GM04503 (cell line): ENCODE data around the gene SPPL2B.

Experiments used
- DNase-seq: peaks from one replicate; pipeline ENCODE4 v3.0.0-alpha.2; 2012; ENCODE audit warnings: low read depth

The SPPL2B gene

GRCh38 chr19:2355168-2356035 is 26.9 kb downstream of the SPPL2B start:
- DNase-seq = peak; percentile 54

DNA sequence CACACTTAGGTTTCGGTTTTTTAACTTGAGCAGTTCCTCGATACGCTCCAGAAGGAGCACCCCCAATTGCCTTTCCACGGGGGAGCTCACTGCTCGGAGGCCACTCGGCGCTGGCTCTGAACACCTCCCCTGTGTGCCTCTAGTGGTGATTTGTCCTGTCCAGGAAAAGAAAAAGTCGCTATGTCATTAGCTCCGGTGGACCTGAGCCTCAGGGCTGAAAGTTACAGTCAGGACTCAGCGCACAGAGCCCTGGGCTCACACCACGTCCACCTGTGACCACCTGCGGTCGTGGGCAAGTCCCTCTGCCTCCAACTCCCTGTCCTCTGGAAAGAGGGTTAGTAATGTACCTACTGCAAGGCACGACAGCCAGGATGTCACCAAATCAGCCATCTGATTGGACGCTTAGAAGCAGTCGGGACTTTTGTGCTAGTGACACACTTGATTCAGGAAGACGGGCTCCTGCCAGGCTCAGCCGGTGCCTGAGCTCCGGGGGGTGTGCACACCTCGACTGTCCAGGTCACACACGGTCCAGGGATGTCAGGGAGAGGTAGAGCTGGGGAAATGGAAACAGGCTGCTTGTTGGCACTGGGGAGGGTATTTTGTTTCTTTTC is 27.7 kb downstream of the SPPL2B start:
- DNase-seq = no peak

DNA sequence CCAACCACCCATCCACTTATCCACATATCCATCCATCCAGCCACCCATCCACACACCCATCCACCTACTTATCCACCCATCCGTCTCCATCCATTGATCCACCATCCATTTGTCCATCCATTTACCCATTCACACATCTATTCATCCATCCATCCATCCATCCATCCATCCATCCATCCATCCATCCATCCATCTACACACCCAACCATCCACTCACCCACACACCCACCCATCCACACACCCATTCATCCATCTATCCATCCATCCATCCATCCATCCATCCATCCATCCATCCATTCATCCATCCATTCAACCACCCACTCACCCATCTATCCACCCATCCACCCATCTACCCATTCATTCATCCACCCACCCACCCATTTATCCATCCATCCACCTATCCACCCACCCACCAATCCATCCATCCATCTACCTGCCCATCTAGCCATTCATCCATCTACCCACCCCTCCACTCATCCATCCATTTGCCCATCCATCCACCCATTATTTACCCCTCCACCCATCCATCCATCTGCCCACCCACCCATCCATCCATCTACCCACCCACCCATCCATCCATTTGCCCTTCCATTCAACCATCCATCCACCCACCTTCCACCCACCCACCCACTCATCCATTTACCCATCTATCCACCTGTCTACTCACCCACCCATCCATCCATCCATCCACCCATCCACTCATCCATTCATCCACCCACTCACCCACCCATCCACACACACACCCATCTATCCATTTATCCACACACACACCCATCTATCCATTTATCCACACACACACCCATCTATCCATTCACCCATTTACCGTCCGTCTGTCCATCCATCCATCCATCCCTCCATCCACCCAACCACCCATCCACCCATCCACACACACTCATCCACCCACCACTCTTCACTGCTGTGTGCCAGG is 29.1 kb downstream of the SPPL2B start:
- no peak for DNase-seq

GRCh38 chr19:2358548-2359173 is 30.2 kb downstream of the SPPL2B start:
- no peak for DNase-seq

DNA sequence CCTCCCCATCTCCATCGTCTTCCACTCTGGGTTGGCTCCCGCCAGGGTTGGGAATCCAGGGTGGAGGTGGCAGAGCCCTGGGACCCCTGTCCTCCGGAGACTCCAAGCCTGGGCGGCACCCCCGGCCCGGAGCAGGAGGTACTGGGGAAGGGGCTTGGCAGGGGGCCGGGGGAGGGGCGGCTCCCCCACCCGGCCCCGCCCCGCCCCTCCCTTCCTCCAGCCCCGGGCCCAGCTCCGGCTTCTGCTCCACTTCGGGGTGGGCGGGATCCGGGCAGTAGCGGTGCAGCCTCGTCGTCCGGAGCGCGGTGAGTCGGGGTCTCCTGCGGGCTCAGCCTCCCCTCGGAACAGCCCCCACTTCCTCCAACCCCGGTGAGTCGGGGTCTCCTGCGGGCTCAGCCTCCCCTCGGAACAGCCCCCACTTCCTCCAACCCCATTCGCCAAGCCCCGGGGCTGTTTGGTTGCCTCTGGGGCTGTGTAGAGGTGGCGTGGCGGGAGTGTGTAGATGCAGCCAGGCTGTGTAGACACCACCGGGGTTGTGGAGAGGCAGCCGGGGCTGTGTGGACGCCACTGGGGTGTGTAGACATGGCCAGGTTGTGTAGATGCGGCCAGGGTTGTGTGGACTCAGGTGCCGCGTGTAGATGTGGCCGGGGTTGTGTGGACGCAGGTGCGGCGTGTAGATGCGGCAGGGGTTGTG is 31.7 kb downstream of the SPPL2B start, which contains the start of gene TMPRSS9:
Gene TMPRSS9 (plus strand): TSS at position 274 of the 694 bp plus-strand sequence. CDS start 29,521 bp downstream, outside the sequence.
- DNase-seq = no peak

DNA sequence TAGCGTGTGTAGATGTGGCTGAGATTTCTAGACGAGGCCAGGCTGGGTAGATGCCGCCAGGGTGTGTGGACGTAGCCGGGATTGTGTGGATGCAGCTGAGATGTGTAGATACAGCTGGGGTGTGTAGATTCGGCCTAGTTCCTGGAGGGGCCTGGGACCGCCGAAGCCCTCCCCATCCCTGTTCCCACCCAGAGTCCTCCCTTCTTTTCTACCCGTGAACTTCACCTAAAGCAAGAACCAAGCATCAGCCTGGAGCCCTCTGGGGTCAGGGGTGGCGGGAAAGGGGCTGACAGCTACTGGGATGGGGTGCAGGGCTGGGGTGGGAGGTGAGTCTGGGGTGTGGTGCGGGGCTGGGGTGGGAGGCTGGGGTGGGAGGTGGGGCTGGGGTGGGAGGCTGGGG is 32.3 kb downstream of the SPPL2B start:
- no peak for DNase-seq

DNA sequence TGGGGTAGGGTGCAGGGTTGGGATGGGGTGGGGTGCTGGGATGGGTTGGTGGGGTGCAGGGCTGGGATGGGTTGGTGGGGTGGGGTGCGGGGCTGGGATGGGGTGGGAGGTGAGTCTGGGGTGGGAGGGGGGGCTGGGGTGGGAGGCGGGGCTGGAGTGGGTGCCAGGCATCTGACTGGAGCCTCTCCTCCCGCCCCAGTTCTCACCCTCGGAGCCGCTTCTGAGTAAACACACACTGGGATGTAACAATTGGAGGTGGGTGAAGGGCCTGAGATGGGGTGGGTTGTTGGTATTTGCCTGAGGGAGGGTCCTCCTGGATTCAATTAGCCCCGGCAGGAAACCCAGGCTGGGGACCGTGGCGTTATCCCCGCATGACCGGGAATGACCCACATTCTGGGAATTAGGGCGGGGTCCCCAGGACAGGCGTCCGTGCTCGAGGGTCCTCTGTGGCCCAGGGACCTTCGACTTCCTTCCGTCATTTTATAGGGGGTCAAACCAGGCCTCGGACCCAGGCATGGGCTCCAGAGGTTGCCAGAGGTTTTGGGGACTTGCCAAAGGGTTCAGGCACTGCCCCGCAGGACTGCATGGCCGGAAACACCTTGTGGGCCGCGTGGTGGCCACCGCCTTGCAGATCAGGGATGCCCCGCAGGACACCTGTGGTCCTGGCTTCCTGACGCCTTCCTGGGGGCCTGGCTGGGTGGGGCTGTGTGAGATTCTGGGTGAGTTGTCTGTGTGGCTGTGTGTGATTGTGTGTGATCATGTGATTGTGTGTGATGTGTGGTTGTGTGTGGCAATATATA is 33.0 kb downstream of the SPPL2B start:
- DNase-seq = no peak

- no peak for DNase-seq
Observed at GRCh38 chr19:2362046-2362969, 33.8 kb downstream of the SPPL2B start.

GRCh38 chr19:2362970-2363300 is 34.5 kb downstream of the SPPL2B start:
- DNase-seq = no peak

DNA sequence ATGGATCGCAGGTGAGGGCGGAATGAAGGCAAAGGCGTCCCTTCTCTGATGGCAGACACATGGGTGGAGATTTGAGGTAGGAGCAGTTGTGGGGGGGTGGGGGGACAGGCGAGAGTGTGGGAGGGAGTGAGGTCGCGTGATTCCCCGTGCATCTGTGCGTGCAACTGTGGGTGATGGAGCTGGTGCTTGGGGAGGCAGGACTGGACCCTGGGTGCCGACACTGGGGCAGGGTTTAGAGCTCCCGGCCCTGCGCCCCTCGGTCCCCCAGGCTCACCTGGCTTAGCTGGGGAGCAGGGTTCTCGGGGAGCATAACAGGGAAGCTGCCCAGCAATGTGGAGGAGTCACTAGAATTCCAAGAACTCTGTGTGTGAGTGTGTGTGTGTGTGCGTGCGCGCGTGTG is 34.9 kb downstream of the SPPL2B start:
- no peak for DNase-seq

DNA sequence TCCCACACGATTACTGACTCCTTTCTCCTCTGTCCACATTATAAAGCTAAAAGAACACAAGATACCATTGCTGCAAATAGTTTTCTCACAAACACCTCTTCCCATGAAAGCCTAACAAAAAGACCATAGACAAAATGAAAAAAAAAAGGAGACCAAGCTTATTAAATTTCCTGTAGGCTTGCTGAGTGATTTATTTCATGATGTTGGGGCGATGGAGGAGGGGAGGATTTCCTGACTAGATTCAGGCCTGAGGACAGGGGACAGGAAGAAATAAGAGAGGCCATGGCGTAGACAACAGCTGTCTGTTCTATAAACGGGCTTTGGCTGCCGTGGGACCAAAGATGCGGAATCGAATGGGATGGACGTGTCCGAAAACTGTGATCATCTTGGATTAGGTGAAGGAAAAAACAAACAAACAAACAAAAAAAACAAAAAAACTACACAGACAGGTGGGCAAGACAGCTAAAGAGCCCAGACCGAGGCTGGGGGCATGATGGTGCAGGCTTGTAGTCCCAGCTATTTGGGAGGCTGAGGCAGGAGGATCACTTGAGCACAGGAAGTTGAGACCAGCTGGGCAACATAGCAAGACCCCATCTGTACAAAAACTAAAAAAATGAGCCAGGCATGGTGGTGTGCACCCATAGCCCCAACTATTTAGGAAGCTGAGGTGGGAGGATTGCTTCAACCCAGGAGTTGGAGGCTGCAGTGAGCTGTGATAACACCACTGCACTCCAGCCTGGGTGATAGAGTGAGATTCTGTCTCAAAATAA is 36.9 kb downstream of the SPPL2B start:
- DNase-seq = no peak

DNA sequence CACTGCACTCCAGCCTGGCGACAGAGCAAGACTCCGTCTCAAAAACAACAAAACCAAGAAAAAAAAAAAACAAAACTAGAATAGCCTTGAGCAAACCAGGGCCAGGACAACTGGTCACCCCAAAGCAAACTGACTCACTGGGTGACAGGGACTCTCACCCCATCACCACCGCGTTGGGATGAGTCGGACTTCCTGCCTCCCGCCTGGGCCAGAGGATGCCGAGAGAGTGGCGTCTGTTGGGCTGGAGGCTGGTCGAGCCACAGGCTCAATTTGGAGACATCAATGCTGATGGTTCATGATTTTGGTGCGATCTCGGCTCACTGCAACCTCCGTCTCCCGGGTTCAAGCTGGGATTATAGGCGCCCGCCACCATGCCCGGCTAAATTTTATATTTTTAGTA is 43.2 kb downstream of the SPPL2B start:
- DNase-seq = no peak

GRCh38 chr19:2372076-2372612 is 43.7 kb downstream of the SPPL2B start:
- no peak for DNase-seq

GRCh38 chr19:2374808-2375207 is 46.3 kb downstream of the SPPL2B start:
- no peak for DNase-seq

DNA sequence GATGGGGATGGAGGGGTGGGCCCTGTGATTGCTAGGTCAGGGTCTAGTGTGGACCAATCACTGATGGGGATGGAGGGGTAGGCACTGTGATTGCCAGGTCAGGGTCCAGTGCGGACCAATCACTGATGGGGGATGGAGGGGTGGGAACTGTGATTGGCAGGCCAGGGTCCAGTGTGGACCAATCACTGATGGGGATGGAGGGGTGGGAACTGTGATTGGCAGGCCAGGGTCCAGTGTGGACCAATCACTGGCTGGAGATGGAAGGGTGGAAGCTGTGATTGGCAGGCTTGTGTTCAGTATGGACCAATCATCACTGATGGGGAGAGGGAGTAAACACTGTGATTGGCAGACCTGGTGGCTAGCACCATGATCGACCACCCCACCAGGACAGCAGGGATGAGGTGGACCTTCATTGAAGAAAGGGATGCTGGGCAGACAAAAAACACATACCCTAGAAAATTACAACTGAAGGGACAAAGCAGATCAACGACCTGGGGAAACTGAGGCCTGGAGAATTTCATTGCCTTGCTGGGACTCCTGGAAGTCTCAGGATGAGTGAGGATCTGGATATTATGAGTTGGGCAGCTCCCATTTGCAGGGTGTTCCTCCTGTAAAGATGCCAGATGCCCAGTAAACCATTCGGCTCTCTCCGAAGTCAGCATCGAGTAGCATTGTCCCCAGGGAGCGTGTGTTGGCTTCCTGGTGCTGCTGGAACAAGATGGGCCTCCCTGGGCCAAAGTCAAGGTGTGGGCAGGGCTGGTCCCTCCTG is 47.1 kb downstream of the SPPL2B start:
- DNase-seq = no peak

- DNase-seq = no peak
Observed at GRCh38 chr19:2376784-2377519, 48.5 kb downstream of the SPPL2B start.

DNA sequence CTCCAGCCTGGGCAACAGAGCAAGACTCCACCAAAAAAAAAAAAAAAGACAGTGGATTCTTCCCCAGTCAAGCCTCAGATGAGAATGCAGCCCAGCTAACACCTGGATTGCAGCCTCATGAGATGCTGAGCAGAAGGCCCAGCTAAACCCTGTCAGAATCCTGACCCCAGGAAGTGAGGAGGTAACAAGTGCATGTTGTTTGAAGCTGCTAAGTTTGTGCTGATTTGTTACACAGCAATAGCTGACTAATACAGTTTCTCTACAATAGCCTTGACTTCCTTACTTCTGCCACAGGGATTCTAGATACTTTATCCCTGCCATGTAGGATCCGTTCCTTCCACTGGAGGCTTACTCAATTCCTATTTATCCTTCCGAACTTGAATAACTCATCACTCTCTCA is 52.1 kb downstream of the SPPL2B start:
- no peak for DNase-seq
